Measurements from ENCODE around the gene FBRSL1. TPM values are rescaled to one million over a fixed set of nuclear protein-coding genes. Genes with fewer than 3 reads are reported as not detected.
"Not testable (repeated sequence)": the region's sequence is repeated elsewhere in the genome, so short reads cannot be mapped to it uniquely, and the experiment has no call there.

The FBRSL1 gene
- total and polyA plus RNA-seq, 2 experiments from 2014 or later, result 0.63 to 4.6 TPM

GRCh38 chr12:132529906-132530305 lies 40.0 kb downstream of the FBRSL1 start:
- Histone ChIP-seq H3K9me2 (ENCODE audit: insufficient read depth) (no peaks in the 10 kb centered on the region), H4K20me1 (ENCODE audit: insufficient read depth) (no peaks in the 10 kb centered on the region), H2AFZ (no peak overlapping the region), H3K27ac (no peak overlapping the region), H3K79me2 (ENCODE audit: insufficient read depth) (no peaks in the 10 kb centered on the region), H3K4me1 (ENCODE audit: insufficient read depth) (no peaks in the 10 kb centered on the region), H3K4me3 (no peak overlapping the region), H3K4me2 (ENCODE audit: unreplicated experiment) (no peak overlapping the region), H3K9ac (no peak overlapping the region), H3K9me3 (ENCODE audit: low read depth) (no peaks in the 10 kb centered on the region), H3F3A (ENCODE audit: insufficient read depth) (no peaks in the 10 kb centered on the region), H3K36me3 (ENCODE audit: low read depth) (no peaks in the 10 kb centered on the region), H3K27me3 (replicated peaks; ENCODE audit: insufficient read depth) (no peaks in the 10 kb centered on the region)
- 97 to 98% methylated on average over 9 to 10 of the region's 10 CpGs for WGBS, 2 experiments (ENCODE audit: low coverage in 1 of 2, low lambda C conversion rate in 2 of 2, missing lambda C conversion rate in 2 of 2)
- in situ Hi-C loops (cut with MboI), result no loop called here
- TF ChIP-seq EZH2 (IDR thresholded peaks at IDR 0.05; ENCODE audit: insufficient read depth, poor library complexity, severe bottlenecking), result no peak
- no peak for TF ChIP-seq EZH2phosphoT487 (IDR thresholded peaks at IDR 0.05; ENCODE audit: insufficient read depth, low read depth)
- DNase-seq, result no peak

GRCh38 chr12:132530447-132530846 lies 40.5 kb downstream of the FBRSL1 start:
- TF ChIP-seq EZH2phosphoT487 (IDR thresholded peaks at IDR 0.05; ENCODE audit: insufficient read depth, low read depth), result no peak
- no peak for TF ChIP-seq EZH2 (IDR thresholded peaks at IDR 0.05; ENCODE audit: insufficient read depth, poor library complexity, severe bottlenecking)
- no peaks in the 10 kb centered on the region for H3K4me1 ChIP-seq (ENCODE audit: insufficient read depth)
- no peaks in the 10 kb centered on the region for H3F3A ChIP-seq (ENCODE audit: insufficient read depth)
- no peak overlapping the region for H3K9ac ChIP-seq
- no peaks in the 10 kb centered on the region for H3K79me2 ChIP-seq (ENCODE audit: insufficient read depth)
- no peaks in the 10 kb centered on the region for H3K9me2 ChIP-seq (ENCODE audit: insufficient read depth)
- no peak overlapping the region for H3K4me2 ChIP-seq (ENCODE audit: unreplicated experiment)
- no peak overlapping the region for H3K27ac ChIP-seq
- no peaks in the 10 kb centered on the region for H3K27me3 ChIP-seq (replicated peaks; ENCODE audit: insufficient read depth)
- H4K20me1 ChIP-seq (ENCODE audit: insufficient read depth), result no peaks in the 10 kb centered on the region
- no peak overlapping the region for H3K4me3 ChIP-seq
- in situ Hi-C loops (cut with MboI), result no loop called here
- WGBS, 2 experiments (ENCODE audit: low coverage in 1 of 2, low lambda C conversion rate in 2 of 2, missing lambda C conversion rate in 2 of 2), result 68 to 76% methylated on average over 5 to 6 of the region's 6 CpGs
- DNase-seq, result no peak
- no peaks in the 10 kb centered on the region for H3K36me3 ChIP-seq (ENCODE audit: low read depth)
- H2AFZ ChIP-seq, result no peak overlapping the region
- H3K9me3 ChIP-seq (ENCODE audit: low read depth), result no peaks in the 10 kb centered on the region

GRCh38 chr12:132530851-132531250 lies 40.9 kb downstream of the FBRSL1 start:
- TF ChIP-seq EZH2 (IDR thresholded peaks at IDR 0.05; ENCODE audit: insufficient read depth, poor library complexity, severe bottlenecking) (no peak), EZH2phosphoT487 (IDR thresholded peaks at IDR 0.05; ENCODE audit: insufficient read depth, low read depth) (no peak)
- no peaks in the 10 kb centered on the region for H3K4me1 ChIP-seq (ENCODE audit: insufficient read depth)
- H4K20me1 ChIP-seq (ENCODE audit: insufficient read depth), result no peaks in the 10 kb centered on the region
- H3K9me3 ChIP-seq (ENCODE audit: low read depth), result no peaks in the 10 kb centered on the region
- H3K79me2 ChIP-seq (ENCODE audit: insufficient read depth), result no peaks in the 10 kb centered on the region
- no peaks in the 10 kb centered on the region for H3K27me3 ChIP-seq (replicated peaks; ENCODE audit: insufficient read depth)
- in situ Hi-C loops (cut with MboI), result no loop called here
- H3F3A ChIP-seq (ENCODE audit: insufficient read depth), result no peaks in the 10 kb centered on the region
- no peaks in the 10 kb centered on the region for H3K36me3 ChIP-seq (ENCODE audit: low read depth)
- no peak overlapping the region for H3K4me3 ChIP-seq
- no peaks in the 10 kb centered on the region for H3K9me2 ChIP-seq (ENCODE audit: insufficient read depth)
- no peak overlapping the region for H2AFZ ChIP-seq
- H3K4me2 ChIP-seq (ENCODE audit: unreplicated experiment), result no peak overlapping the region
- H3K27ac ChIP-seq, result no peak overlapping the region
- 92% methylated on average over 4 to 7 of the region's 7 CpGs for WGBS, 2 experiments (ENCODE audit: low coverage in 1 of 2, low lambda C conversion rate in 2 of 2, missing lambda C conversion rate in 2 of 2)
- H3K9ac ChIP-seq, result no peak overlapping the region
- DNase-seq, result no peak

- H4K20me1 ChIP-seq (ENCODE audit: insufficient read depth); H3K4me2 ChIP-seq (ENCODE audit: unreplicated experiment); DNase-seq; H3K4me1 ChIP-seq (ENCODE audit: insufficient read depth); H3F3A ChIP-seq (ENCODE audit: insufficient read depth); H3K27me3 ChIP-seq (replicated peaks; ENCODE audit: insufficient read depth); in situ Hi-C loops (cut with MboI); H3K9ac ChIP-seq; H2AFZ ChIP-seq; H3K79me2 ChIP-seq (ENCODE audit: insufficient read depth); H3K36me3 ChIP-seq (ENCODE audit: low read depth); H3K27ac ChIP-seq; H3K9me3 ChIP-seq (ENCODE audit: low read depth); H3K9me2 ChIP-seq (ENCODE audit: insufficient read depth); H3K4me3 ChIP-seq: not testable (repeated sequence)
- WGBS, 2 experiments (ENCODE audit: low coverage in 1 of 2, low lambda C conversion rate in 2 of 2, missing lambda C conversion rate in 2 of 2), result 83 to 94% methylated on average over 11 to 19 of the region's 20 CpGs
These were observed 43.0 kb downstream of the FBRSL1 start for GRCh38 chr12:132532711-132533583.

All from GM23248 (cell line).